ENCODE data around the gene IER5. TPM values are rescaled to one million over a fixed set of nuclear protein-coding genes. Genes with fewer than 3 reads are reported as not detected.

Gene IER5
- total RNA-seq, 1 experiment from 2014 or later = 47.5 TPM

- Mint-ChIP-seq H3K9me3 (ENCODE audit: unreplicated experiment) (no peaks in the 10 kb centered on the region), H3K27ac (ENCODE audit: low read depth, unreplicated experiment) (peak overlapping the region; percentile 94), H3K27me3 (ENCODE audit: insufficient read depth, unreplicated experiment) (no peaks in the 10 kb centered on the region), H3K4me1 (ENCODE audit: insufficient read depth, unreplicated experiment) (peaks cover 23% of the 10 kb centered on the region), H3K4me3 (ENCODE audit: unreplicated experiment) (no peak overlapping the region), H3K36me3 (ENCODE audit: insufficient read depth, unreplicated experiment) (peaks cover 33% of the 10 kb centered on the region)
- intact Hi-C loops (cut with micrococcal nuclease) = loop anchor here (5.0 kb wide), 1 partner anchor 569 kb away; no protein-coding TSS in a partner anchor
- ChIA-PET CTCF (interaction anchor here (0.6 to 12.1 kb wide), 14 partner anchors 9 to 560 kb away, joined by 3 to 215 read pairs (median 4); no protein-coding TSS in a partner anchor), POLR2A (interaction anchor here (1.0 to 38.3 kb wide), 7 partner anchors 7 to 78 kb away, joined by 3 to 1402 read pairs (median 250); partner anchors contain the start of genes MR1 and STX6)
- no TSS peak for BruUV-seq (replicated peaks)
- TF ChIP-seq, protein P1, sequence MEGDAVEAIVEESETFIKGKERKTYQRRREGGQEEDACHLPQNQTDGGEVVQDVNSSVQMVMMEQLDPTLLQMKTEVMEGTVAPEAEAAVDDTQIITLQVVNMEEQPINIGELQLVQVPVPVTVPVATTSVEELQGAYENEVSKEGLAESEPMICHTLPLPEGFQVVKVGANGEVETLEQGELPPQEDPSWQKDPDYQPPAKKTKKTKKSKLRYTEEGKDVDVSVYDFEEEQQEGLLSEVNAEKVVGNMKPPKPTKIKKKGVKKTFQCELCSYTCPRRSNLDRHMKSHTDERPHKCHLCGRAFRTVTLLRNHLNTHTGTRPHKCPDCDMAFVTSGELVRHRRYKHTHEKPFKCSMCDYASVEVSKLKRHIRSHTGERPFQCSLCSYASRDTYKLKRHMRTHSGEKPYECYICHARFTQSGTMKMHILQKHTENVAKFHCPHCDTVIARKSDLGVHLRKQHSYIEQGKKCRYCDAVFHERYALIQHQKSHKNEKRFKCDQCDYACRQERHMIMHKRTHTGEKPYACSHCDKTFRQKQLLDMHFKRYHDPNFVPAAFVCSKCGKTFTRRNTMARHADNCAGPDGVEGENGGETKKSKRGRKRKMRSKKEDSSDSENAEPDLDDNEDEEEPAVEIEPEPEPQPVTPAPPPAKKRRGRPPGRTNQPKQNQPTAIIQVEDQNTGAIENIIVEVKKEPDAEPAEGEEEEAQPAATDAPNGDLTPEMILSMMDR (IDR thresholded peaks at IDR 0.05; ENCODE audit: unreplicated experiment) = no peak
- no peak for DNase-seq (ENCODE audit: unreplicated experiment)
Measured at GRCh38 chr1:181086091-181086490, 2.4 kb upstream of the IER5 start.

DNA sequence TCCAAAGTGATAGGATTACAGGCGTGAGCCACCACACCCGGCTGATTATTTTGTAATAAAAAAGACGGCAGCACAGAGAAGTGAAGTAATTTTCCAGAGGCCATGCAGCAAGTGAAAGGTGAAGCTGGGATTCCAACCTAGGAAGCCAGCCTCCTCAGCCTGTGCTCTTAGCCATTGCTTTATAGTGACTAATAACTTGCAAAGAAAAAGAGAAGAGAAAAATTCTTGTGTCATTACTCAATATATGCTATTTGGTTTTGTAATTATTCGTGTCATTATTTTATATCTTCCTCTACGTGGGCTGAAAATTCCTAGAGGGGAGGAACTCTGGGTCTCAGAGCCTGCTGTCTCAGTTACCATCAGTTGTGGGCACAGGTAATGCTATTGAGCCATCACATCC is 1.6 kb upstream of the IER5 start:
- H3K27ac Mint-ChIP-seq (ENCODE audit: low read depth, unreplicated experiment) = peak overlapping the region; percentile 94
- peaks cover 41% of the 10 kb centered on the region for H3K36me3 Mint-ChIP-seq (ENCODE audit: insufficient read depth, unreplicated experiment)
- BruUV-seq (replicated peaks) = no TSS peak
- peaks cover 30% of the 10 kb centered on the region for H3K4me1 Mint-ChIP-seq (ENCODE audit: insufficient read depth, unreplicated experiment)
- ChIA-PET POLR2A (interaction anchor here (0.9 to 38.3 kb wide), 15 partner anchors 8 to 209 kb away, joined by 3 to 1402 read pairs (median 5); partner anchors contain the start of genes MR1 and STX6), CTCF (interaction anchor here (0.6 to 12.1 kb wide), 11 partner anchors 10 to 333 kb away, joined by 3 to 215 read pairs (median 5); no protein-coding TSS in a partner anchor)
- H3K27me3 Mint-ChIP-seq (ENCODE audit: insufficient read depth, unreplicated experiment) = no peaks in the 10 kb centered on the region
- peak overlapping the region; percentile 100 for H3K4me3 Mint-ChIP-seq (ENCODE audit: unreplicated experiment)
- H3K9me3 Mint-ChIP-seq (ENCODE audit: unreplicated experiment) = no peaks in the 10 kb centered on the region
- intact Hi-C loops (cut with micrococcal nuclease) = loop anchor here (1.0 to 5.0 kb wide), 2 partner anchors 205 to 570 kb away; no protein-coding TSS in a partner anchor
- peak; percentile 90 for DNase-seq (ENCODE audit: unreplicated experiment)
- TF ChIP-seq, protein P1 (IDR thresholded peaks at IDR 0.05; ENCODE audit: unreplicated experiment) = no peak

GRCh38 chr1:181087400-181087901 is 1.0 kb upstream of the IER5 start:
- H3K4me3 Mint-ChIP-seq (ENCODE audit: unreplicated experiment) = peak overlapping the region; percentile 100
- DNase-seq (ENCODE audit: unreplicated experiment) = peak; percentile 54
- BruUV-seq (replicated peaks) = no TSS peak
- H3K9me3 Mint-ChIP-seq (ENCODE audit: unreplicated experiment) = no peaks in the 10 kb centered on the region
- peaks cover 47% of the 10 kb centered on the region for H3K36me3 Mint-ChIP-seq (ENCODE audit: insufficient read depth, unreplicated experiment)
- no peaks in the 10 kb centered on the region for H3K27me3 Mint-ChIP-seq (ENCODE audit: insufficient read depth, unreplicated experiment)
- ChIA-PET CTCF (interaction anchor here (0.6 to 12.1 kb wide), 11 partner anchors 9 to 134 kb away, joined by 3 to 215 read pairs (median 4); no protein-coding TSS in a partner anchor), POLR2A (interaction anchor here (0.7 to 38.3 kb wide), 16 partner anchors 9 to 586 kb away, joined by 3 to 1402 read pairs (median 5); partner anchors contain the start of genes MR1 and STX6)
- H3K27ac Mint-ChIP-seq (ENCODE audit: low read depth, unreplicated experiment) = peak overlapping the region; percentile 94
- intact Hi-C loops (cut with micrococcal nuclease) = loop anchor here (1.0 to 5.0 kb wide), 2 partner anchors 205 to 570 kb away; no protein-coding TSS in a partner anchor
- peaks cover 35% of the 10 kb centered on the region for H3K4me1 Mint-ChIP-seq (ENCODE audit: insufficient read depth, unreplicated experiment)
- TF ChIP-seq, protein P1 (IDR thresholded peaks at IDR 0.05; ENCODE audit: unreplicated experiment) = no peak

GRCh38 chr1:181089017-181089675 is 646 bp downstream of the IER5 start:
- peak overlapping the region; percentile 100 for H3K4me3 Mint-ChIP-seq (ENCODE audit: unreplicated experiment)
- H3K4me1 Mint-ChIP-seq (ENCODE audit: insufficient read depth, unreplicated experiment) = peaks cover 44% of the 10 kb centered on the region
- H3K9me3 Mint-ChIP-seq (ENCODE audit: unreplicated experiment) = no peaks in the 10 kb centered on the region
- CTCF ChIA-PET = interaction anchor here (0.6 to 12.1 kb wide), 11 partner anchors 10 to 675 kb away, joined by 3 to 215 read pairs (median 4); no protein-coding TSS in a partner anchor
- intact Hi-C loops (cut with micrococcal nuclease) = loop anchor here (5.0 kb wide), 1 partner anchor 572 kb away; no protein-coding TSS in a partner anchor
- POLR2A ChIA-PET = interaction anchor here (0.5 to 38.3 kb wide), 14 partner anchors 11 to 574 kb away, joined by 3 to 1402 read pairs (median 4); partner anchors contain the start of genes MR1 and STX6
- H3K36me3 Mint-ChIP-seq (ENCODE audit: insufficient read depth, unreplicated experiment) = peaks cover 64% of the 10 kb centered on the region
- TF ChIP-seq, protein P1 (IDR thresholded peaks at IDR 0.05; ENCODE audit: unreplicated experiment) = no peak
- no peaks in the 10 kb centered on the region for H3K27me3 Mint-ChIP-seq (ENCODE audit: insufficient read depth, unreplicated experiment)
- peak overlapping the region; percentile 99 for H3K27ac Mint-ChIP-seq (ENCODE audit: low read depth, unreplicated experiment)
- no peak for DNase-seq (ENCODE audit: unreplicated experiment)
- BruUV-seq (replicated peaks) = no TSS peak

Data from MCF 10A (cell line).